ENCODE measurements around the gene CBX8. TPM values are rescaled to one million over a fixed set of nuclear protein-coding genes. Genes with fewer than 3 reads are reported as not detected.

CBX8 gene
- total RNA-seq, 1 donor from 2014 or later: 1.1 TPM

DNA sequence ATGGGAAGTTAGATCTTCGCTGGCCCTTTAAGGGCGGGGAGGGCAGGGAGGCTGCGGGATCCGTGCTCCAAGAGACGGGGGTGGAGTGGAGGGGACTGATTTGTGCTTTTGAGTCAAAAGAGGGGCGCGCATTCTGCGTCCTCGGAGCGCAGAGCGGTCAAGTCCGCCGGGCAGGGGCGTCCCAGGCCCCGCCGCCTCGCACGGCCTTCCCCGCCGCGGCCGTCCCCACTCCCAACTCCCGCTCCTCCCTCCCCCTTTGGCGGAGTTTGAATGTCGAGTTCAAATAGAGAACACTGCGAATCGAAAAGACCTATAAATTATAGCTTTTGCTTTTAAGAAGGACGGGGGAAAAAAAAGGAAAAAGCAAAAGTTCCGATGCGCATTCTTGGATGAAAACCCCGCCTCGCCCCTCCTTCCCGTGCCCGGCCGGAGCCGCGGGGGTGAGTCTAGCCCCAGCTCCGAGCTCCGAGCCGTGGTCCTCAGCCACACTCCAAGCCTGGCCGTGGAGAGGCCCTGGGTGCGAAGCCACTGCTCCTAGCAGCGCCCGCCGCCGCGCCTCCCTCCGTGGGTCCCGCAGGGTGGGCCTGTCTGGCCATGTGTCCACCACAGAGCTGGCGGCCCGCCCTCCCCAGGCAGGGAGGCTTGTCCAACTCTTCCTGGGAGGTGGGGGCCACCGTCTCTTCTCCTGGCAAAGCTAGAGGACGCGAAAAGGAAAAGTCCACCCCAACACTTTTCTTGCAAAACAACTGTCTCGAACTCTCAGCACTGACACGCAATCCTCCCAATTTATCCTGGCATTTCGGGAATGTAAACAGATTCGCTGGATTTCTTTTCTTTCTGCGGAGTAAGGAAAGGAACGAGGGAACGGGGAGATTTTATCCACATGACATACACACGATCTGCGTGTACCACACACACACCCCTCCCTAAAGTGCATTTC, 3.6 kb downstream of the CBX8 start:
- H3K27me3 ChIP-seq: peaks cover 51% of the 10 kb centered on the region
- no peak for DNase-seq (ENCODE audit: low spot score in 2 of 2)
- intact Hi-C loops (cut with DNase I): no loop called here
- H3K9me3 ChIP-seq: no peaks in the 10 kb centered on the region
- no peaks in the 10 kb centered on the region for H3K36me3 ChIP-seq
- H3K4me1 ChIP-seq: peaks cover 13 to 21% of the 10 kb centered on the region in 2 donors
- TF ChIP-seq, protein P1, sequence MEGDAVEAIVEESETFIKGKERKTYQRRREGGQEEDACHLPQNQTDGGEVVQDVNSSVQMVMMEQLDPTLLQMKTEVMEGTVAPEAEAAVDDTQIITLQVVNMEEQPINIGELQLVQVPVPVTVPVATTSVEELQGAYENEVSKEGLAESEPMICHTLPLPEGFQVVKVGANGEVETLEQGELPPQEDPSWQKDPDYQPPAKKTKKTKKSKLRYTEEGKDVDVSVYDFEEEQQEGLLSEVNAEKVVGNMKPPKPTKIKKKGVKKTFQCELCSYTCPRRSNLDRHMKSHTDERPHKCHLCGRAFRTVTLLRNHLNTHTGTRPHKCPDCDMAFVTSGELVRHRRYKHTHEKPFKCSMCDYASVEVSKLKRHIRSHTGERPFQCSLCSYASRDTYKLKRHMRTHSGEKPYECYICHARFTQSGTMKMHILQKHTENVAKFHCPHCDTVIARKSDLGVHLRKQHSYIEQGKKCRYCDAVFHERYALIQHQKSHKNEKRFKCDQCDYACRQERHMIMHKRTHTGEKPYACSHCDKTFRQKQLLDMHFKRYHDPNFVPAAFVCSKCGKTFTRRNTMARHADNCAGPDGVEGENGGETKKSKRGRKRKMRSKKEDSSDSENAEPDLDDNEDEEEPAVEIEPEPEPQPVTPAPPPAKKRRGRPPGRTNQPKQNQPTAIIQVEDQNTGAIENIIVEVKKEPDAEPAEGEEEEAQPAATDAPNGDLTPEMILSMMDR (IDR thresholded peaks at IDR 0.05): no peak
- H3K27ac ChIP-seq: no peak overlapping the region
- peak overlapping the region; percentile 25 to 55 for H3K4me3 ChIP-seq

DNA sequence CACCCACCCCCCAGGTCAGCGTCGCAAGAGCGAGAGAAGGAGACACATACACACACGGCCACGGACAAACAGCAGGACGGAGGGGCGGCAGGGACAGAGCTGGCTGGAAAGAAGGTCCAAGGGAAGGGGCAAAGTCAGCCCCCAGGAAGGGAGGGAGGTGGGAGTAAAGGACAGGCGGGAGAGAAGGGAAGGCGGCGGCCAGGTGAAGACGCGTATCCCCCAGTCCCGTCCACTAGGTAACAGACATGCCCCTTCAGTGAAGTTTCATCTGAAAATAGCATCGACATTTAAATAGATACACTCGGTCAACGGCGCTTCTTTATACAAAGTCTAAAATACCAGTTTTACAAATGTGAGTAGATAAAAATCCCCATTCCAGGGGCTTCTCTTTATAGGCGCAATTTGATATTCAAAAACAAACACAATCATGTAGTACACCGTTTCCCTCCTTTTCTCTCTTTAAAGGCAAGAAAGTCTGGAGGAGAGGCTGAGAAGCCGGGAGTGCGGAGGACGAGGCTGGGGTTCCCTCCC, 4.5 kb downstream of the CBX8 start:
- intact Hi-C loops (cut with DNase I): no loop called here
- no peak for DNase-seq (ENCODE audit: low spot score in 2 of 2)
- H3K4me1 ChIP-seq: peaks cover 7 to 15% of the 10 kb centered on the region in 2 donors
- no peak overlapping the region for H3K27ac ChIP-seq
- TF ChIP-seq, protein P1 (IDR thresholded peaks at IDR 0.05): no peak
- H3K9me3 ChIP-seq: no peaks in the 10 kb centered on the region
- no peaks in the 10 kb centered on the region for H3K36me3 ChIP-seq
- peak overlapping the region; percentile 25 to 55 for H3K4me3 ChIP-seq
- peaks cover 46% of the 10 kb centered on the region for H3K27me3 ChIP-seq

DNA sequence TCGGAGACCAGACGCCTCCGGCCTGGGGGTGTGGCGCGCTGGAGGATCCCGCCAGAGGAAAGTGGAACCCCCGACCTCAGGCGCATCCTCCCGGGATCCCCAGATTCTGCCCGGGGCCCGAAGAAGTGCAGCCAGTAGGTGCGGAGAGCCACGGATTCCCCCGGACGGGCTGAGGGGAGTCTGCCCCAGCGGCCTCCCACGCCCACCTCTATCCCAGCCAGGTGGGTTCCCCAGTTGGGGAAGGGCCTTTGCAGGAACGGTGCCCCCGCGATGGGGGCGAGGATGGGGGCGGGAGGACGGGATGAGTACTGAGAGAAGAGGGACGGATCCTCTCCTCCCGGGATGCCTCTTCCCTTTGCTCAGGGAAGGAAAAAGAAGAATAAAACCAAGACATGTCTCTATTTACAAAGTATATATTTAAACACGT, 5.1 kb downstream of the CBX8 start:
- Histone ChIP-seq H3K4me3 (no peak overlapping the region), H3K9me3 (no peaks in the 10 kb centered on the region), H3K27me3 (peaks cover 46% of the 10 kb centered on the region), H3K27ac (no peak overlapping the region), H3K36me3 (no peaks in the 10 kb centered on the region), H3K4me1 (peaks cover 7 to 15% of the 10 kb centered on the region in 2 donors)
- intact Hi-C loops (cut with DNase I): loop anchor here (2.0 kb wide), 1 partner anchor 199 kb away; no protein-coding TSS in a partner anchor
- DNase-seq (ENCODE audit: low spot score in 2 of 2): no peak
- TF ChIP-seq, protein P1 (IDR thresholded peaks at IDR 0.05): no peak

DNA sequence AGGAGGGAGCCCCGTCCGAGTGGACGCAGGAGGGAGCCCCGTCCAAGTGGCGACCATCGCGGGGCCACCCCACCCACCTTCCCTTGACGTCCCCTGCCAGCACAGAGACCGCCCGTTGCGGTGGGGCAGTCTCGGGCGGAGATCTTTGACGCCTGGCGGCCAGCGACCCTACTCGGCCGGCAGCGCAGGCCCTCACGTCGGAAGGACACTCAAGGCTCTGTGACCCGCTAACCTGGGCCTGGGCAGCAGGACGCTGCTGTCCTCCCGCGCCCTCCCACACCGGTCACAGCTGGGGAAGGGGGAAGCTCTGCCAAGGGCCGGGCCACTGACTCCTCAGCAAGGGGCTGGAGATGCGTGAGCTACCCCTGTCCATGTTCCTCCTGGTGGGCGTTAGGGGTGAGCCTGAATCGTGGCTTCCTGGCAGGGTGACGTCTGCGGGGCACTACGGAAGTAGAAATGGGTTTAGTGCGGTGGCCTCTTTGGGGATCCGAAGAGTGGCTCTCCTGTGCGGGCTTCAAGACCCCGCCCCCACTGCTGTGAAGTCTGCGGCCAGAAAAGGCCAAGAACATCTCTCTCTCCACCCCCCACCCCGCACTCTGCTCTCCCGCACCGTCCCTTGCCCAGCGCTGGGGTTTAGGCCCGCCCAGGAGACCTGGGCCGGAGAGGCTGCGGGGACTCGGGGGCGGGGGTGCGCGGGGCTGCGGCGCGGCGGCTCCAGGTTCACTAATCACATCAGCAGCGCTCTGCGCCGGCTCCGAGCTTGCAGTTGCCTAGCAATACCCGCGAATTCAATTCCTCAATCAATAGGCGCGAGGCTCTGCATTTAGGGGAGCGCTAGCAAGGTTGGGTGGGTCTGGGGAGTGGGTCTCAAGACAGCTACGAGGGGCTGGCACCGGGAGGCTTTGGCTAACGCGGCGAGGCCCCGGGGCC, 5.8 kb downstream of the CBX8 start:
- no peak overlapping the region for H3K4me3 ChIP-seq
- no peaks in the 10 kb centered on the region for H3K9me3 ChIP-seq
- TF ChIP-seq, protein P1 (IDR thresholded peaks at IDR 0.05): no peak
- H3K36me3 ChIP-seq: no peaks in the 10 kb centered on the region
- intact Hi-C loops (cut with DNase I): loop anchor here (2.0 kb wide), 1 partner anchor 200 kb away; no protein-coding TSS in a partner anchor
- H3K27ac ChIP-seq: no peak overlapping the region
- peaks cover 4 to 15% of the 10 kb centered on the region in 2 donors for H3K4me1 ChIP-seq
- peaks cover 46% of the 10 kb centered on the region for H3K27me3 ChIP-seq
- DNase-seq (ENCODE audit: low spot score in 2 of 2): no peak

Measured in ascending aorta (tissue), 2 donors.